Right cardiac atrium (tissue), 5 donors: Measurements from ENCODE around the gene LINC01488. TPM values are rescaled to one million over a fixed set of nuclear protein-coding genes. Genes with fewer than 3 reads are reported as not detected.

ENCODE experiments used
- ATAC-seq, 2 donors: fragments of 200-7000 bp; cut with Tn5 transposase; one replicate each; pipeline versions ENCODE4 v1.8.0 to v1.9.1; 2020; ENCODE audit warnings: moderate library complexity in 2 of 2, mild to moderate bottlenecking in 1 of 2
- DNase-seq, 3 donors: peaks; one replicate each; pipeline ENCODE4 v3.0.0-alpha.2; 2020
- H3K27ac ChIP-seq: one replicate; pipeline ENCODE4 v1.5.1; 2013; ENCODE audit warnings: mild to moderate bottlenecking, low read length, control low read depth, moderate library complexity
- H3K27me3 ChIP-seq: one replicate; pipeline ENCODE4 v1.6.1; 2013; ENCODE audit not compliant: control insufficient read depth, insufficient read depth
- H3K4me1 ChIP-seq: one replicate; pipeline ENCODE4 v1.6.1; 2013; ENCODE audit warnings: low read length; ENCODE audit not compliant: control insufficient read depth, insufficient read depth
- H3K4me3 ChIP-seq: one replicate; pipeline ENCODE4 v1.5.1; 2013; ENCODE audit warnings: low read length, control low read depth
- H3K9me3 ChIP-seq: one replicate; pipeline ENCODE4 v1.6.1; 2013; ENCODE audit warnings: low read length; ENCODE audit not compliant: control insufficient read depth
- WGBS: extraction: QIAGEN DNeasy Blood & Tissue Kit; methylation state at CpG from one replicate; pipeline ENCODE4 v1.1.7; 2013; 5-methylcytosine and 5-hydroxymethylcytosine counted together
- intact Hi-C, 4 donors: fragments of 100-400 bp; cut with DNase I; formaldehyde crosslinking; loops; one replicate each; pipeline versions ENCODE4 v1.11.0 to v1.14.0; 2022 to 2023
- polyA plus RNA-seq: library from polyadenylated mRNA; stranded (reverse); fragments of 200-250 nt; gene quantifications from one replicate; pipeline ENCODE4 v1.2.3, GENCODE V29; 2013
- total RNA-seq, 4 donors: library from RNA; stranded (reverse); fragmentation: NEBNext Ultra II Directional; extraction: Animal tissue kit (Norgen Biotek cat#: 25700); gene quantifications; one replicate each; pipeline ENCODE4 v1.2.1, GENCODE V29; 2021
- donor health status: healthy with polysubstance abuse.
- donor health status: DM: no; HTN: yes; CAD: no.
- donor health status: DM: no; HTN: no; CAD: no.
- donor health status: DM: no; HTN: yes; CAD: no; lungs with severe emphysema.
- donor health status: DM: yes; HTN: yes; CAD: no.

Gene LINC01488
- total and polyA plus RNA-seq, 5 donors = 0.14 to 0.17 (median 0.16) TPM; not detected in 2

DNA sequence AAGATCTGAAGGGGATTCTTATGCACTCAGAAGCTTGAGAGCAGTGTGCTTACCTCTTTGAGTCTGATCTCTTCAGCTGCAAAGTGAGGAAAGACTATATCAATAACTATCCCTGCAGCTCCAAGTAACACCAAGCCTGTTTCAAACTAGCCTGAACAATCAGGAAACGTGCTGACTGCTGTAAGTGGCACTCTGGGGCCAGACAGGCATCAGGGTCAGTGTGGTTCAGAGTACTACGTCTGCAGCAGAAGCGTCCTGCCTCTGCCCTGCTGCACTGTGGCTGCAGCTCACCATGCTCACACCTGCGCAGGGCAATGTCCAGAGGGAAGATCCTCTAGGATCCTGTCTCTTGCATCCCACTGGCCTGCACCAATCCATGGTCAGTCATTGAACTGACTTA lies 25.5 kb upstream of the LINC01488 start:
- H3K27me3 ChIP-seq = no peaks in the 10 kb centered on the region
- DNase-seq = peak in 2 of 3 donors; percentile 20 to 28
- no peak for ATAC-seq
- no peaks in the 10 kb centered on the region for H3K9me3 ChIP-seq
- H3K27ac ChIP-seq = no peak overlapping the region
- no peak overlapping the region for H3K4me3 ChIP-seq
- peaks cover 2% of the 10 kb centered on the region for H3K4me1 ChIP-seq
- intact Hi-C loops = no loop called here
- WGBS = 74% methylated on average over 4 of the region's 4 CpGs

DNA sequence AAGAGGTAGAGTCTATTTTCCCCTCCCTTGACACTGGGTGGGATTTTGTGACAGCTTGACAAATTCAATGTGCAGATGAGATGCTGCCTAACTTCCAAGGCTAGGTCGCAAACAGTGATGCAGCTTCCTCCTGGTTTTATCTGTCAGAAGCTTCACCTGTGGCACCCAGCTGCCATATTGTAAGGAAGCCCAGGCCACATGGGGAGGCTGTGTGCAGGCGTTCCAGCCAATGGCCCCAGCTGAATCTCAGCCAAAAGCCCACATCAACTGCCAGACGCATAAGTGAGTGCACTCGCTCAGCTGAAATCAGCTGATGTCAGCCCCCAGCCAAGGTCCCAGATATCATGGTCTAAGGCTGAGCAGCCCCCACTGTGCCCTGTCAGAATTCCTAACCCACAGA lies 24.8 kb upstream of the LINC01488 start:
- H3K27ac ChIP-seq = no peak overlapping the region
- intact Hi-C loops = no loop called here
- WGBS = 81% methylated on average over 4 of the region's 4 CpGs
- no peak for ATAC-seq
- H3K4me3 ChIP-seq = no peak overlapping the region
- no peaks in the 10 kb centered on the region for H3K4me1 ChIP-seq
- H3K27me3 ChIP-seq = no peaks in the 10 kb centered on the region
- peaks cover 2% of the 10 kb centered on the region for H3K9me3 ChIP-seq
- DNase-seq = peak in 2 of 3 donors; percentile 11

DNA sequence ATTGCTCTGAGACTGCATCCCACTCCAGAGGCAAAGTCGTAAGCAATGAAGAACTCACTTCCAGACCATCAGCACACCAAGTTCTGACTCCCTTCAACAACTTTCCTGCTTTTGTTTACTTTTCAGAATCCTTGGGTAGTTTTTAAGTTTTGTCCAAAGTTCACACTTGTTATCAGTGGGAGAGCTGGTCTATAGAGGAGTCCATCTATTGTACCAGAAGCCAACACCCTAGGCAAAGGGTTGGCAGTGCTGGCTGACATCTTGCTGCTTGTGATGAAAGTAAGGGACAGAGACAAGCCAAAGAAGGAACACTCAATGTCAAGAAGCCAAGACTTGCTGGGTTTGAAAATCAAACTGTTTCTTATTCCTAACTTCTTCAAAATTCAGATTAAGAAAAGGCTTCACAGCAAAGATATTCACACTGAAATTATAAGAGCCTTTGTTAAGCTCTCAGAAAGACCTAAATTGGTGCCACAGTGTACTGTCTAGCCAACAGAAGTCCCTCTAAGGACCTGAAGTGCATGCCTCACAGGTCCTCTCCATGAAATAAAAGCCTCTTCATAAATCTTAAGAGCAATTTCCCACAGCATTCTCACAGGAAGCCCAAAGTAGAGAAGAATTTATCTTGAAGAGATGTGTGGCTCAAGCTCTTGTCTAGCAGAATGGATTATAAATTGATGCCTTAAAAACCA lies 21.5 kb upstream of the LINC01488 start:
- WGBS = 63% methylated on average over 1 of the region's 1 CpG
- intact Hi-C loops = no loop called here
- no peaks in the 10 kb centered on the region for H3K4me1 ChIP-seq
- no peak overlapping the region for H3K27ac ChIP-seq
- no peaks in the 10 kb centered on the region for H3K27me3 ChIP-seq
- DNase-seq (peak in 2 of 3 donors; percentile 11 to 46), ATAC-seq (no peak)
- no peak overlapping the region for H3K4me3 ChIP-seq
- H3K9me3 ChIP-seq = peaks cover 2% of the 10 kb centered on the region

DNA sequence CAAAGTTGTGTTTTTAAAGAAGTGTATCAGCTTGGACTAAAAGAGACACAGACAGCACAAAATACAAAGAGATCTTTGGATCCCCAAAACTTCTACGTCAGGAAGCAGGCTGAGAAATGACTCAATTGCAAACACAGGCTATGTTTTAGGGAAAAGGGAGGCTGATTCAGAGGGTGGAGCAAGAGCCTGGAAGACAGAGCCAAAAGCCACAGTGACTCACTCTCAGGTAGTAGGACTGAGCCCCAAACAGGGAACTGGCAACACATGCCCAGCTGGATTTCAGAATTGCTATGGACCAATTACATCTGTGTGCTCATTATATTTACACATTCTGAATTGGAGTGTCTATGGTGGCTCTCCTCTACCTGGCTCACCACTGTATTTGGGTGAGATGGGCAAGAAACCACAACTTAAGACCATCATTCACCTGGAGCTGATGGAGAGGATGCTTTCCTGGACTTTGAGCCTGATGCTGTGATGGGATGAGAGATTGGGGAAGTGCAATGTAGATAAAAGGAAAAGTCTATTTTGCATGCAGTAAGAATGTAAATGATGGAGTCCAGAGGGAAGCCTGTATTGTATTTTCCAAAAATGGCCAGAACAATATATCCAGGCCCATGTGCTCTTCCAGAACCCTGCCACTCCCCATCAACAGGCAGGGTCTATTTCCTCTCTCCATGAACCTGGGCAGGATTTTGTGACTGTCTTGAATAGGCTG lies 20.8 kb upstream of the LINC01488 start:
- ATAC-seq (peak in 1 of 2 donors; percentile 43), DNase-seq (no peak)
- no peaks in the 10 kb centered on the region for H3K27me3 ChIP-seq
- H3K4me1 ChIP-seq = no peaks in the 10 kb centered on the region
- 69% methylated on average over 1 of the region's 1 CpG for WGBS
- peaks cover 2% of the 10 kb centered on the region for H3K9me3 ChIP-seq
- intact Hi-C loops = no loop called here
- no peak overlapping the region for H3K4me3 ChIP-seq
- no peak overlapping the region for H3K27ac ChIP-seq

DNA sequence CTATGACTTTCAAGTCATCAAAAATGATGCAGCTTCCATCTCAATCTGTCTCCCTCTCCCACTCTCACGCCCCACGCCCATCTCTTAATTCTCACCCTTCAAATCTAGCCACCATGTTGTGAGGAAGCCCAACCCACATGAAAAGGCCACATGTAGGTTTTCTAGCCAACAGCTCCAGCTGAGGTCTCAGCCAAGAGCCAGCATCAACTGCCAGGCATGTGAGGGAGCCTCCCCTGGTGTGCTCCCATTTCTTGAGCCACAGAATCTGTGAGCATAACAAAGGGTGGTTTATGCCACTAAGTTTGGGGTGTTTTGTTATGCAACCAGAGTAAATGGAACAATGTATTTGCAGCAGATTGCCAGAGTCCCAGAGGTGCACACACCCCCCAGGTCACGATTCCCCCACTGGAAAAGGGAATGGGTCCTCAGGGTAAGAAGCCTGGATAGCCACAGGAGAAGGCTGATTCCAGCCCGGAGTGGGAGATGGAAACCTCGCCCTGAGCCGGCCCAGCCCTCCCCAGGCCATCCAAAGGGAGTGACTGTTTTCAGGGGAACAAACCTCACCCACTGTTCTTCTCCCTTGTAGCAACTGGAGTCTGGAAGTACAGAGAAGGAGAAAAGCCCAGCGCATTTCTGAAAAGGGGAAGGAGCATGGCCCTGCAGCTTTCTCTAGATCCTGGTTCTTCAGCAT lies 20.0 kb upstream of the LINC01488 start:
- intact Hi-C loops = no loop called here
- peak in 1 of 3 donors; percentile 16 for DNase-seq

DNA sequence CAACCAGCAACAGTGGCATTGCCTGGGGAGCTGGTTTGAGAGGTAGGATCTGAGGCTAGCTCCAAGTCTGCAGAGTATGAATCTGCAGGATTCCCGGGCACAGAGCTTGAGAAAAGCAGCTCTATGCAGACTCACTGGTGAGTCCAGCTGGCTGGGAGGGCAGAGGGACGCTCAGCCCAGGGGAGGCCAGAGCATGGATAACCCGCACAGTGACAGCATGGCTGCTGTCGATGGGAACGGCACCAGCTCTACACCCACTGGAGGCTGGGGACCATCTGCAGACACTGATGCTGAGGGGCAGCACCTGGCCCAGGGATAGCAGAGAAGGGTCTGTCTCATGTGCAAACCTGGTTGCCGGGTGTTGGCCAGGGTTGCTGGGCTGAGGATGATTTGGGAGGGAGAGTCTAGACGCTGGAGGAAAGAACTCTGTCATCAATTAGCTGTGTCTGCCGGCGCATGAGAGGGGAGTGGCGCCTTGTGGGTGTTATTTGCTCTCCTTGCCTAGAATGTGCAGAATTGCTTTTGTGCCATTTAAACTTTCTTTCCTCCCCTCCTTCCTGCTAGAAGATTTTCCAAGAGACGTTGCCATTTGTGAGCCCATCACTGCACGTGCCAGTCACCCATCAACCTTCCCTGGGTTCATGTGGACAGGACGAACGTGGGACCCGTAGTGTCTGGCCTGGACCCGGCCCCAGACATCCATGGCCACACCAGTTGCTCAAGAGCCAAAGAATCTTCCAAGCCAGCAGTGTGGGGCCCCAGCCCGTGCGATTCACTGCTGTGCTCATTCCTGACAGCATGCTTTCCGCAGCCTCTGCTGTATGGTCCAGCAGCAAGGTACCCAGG lies 19.1 kb upstream of the LINC01488 start:
- DNase-seq = peak in 2 of 3 donors; percentile 46 to 70
- intact Hi-C loops = no loop called here
- peak; percentile 19 to 42 for ATAC-seq

More for the DNA sequence above, 20.0 kb upstream of the LINC01488 start:
- Histone ChIP-seq H3K27ac (no peak overlapping the region), H3K4me3 (no peak overlapping the region), H3K4me1 (no peaks in the 10 kb centered on the region), H3K9me3 (peaks cover 2% of the 10 kb centered on the region), H3K27me3 (no peaks in the 10 kb centered on the region)
- no peak for ATAC-seq
- WGBS = 87% methylated on average over 7 of the region's 7 CpGs

DNA sequence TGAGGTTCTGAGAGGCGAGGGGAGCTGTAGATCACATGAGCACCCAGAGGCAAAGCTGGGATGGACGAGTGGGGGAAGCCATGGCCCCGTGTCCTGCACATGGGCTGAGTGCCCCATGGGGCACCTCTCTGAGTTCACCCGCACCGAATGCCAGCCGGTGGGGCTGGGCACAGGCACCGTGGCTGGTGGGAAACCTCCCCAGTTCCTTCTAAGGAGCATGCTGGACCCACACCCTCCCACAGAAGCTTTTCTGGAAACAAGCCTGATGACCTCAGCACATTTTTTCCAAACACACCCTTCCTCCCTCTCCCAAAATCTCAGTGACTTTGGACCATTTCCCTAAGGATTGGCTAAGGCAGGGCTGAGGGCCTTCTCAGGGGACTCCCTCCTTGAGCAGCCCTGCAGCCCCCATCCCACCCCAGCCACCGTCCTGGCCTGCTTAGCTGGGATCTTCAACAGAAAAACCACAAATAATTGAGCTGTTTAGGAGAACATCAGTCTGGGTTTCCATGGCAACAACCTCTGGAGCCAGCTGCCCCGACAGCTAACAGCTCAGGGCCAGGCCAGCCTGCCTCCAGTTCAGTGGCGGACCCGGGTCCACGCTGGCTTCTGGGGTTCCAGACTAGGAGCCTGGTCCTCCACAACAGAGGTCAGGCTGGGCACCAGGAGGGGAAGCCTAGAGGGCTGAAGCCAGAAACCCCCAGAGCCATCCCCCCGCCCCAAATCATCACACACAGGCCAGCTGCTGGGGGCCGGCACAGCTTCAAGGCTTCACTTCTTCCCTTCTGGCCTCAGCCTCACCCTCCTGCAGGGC lies 18.1 kb upstream of the LINC01488 start:
- DNase-seq = peak; percentile 70 to 85 (median 82)
- no peak overlapping the region for H3K4me3 ChIP-seq
- intact Hi-C loops = no loop called here
- WGBS = 41% methylated on average over 14 of the region's 14 CpGs
- ATAC-seq = peak; percentile 72 to 85
- no peaks in the 10 kb centered on the region for H3K27me3 ChIP-seq
- H3K9me3 ChIP-seq = peaks cover 2% of the 10 kb centered on the region
- H3K4me1 ChIP-seq = no peaks in the 10 kb centered on the region
- H3K27ac ChIP-seq = peak overlapping the region; percentile 25

More for the DNA sequence above, 19.1 kb upstream of the LINC01488 start:
- H3K27me3 ChIP-seq = no peaks in the 10 kb centered on the region
- H3K27ac ChIP-seq = no peak overlapping the region
- peaks cover 2% of the 10 kb centered on the region for H3K9me3 ChIP-seq
- H3K4me1 ChIP-seq = no peaks in the 10 kb centered on the region
- H3K4me3 ChIP-seq = no peak overlapping the region
- WGBS = 66% methylated on average over 19 of the region's 19 CpGs

DNA sequence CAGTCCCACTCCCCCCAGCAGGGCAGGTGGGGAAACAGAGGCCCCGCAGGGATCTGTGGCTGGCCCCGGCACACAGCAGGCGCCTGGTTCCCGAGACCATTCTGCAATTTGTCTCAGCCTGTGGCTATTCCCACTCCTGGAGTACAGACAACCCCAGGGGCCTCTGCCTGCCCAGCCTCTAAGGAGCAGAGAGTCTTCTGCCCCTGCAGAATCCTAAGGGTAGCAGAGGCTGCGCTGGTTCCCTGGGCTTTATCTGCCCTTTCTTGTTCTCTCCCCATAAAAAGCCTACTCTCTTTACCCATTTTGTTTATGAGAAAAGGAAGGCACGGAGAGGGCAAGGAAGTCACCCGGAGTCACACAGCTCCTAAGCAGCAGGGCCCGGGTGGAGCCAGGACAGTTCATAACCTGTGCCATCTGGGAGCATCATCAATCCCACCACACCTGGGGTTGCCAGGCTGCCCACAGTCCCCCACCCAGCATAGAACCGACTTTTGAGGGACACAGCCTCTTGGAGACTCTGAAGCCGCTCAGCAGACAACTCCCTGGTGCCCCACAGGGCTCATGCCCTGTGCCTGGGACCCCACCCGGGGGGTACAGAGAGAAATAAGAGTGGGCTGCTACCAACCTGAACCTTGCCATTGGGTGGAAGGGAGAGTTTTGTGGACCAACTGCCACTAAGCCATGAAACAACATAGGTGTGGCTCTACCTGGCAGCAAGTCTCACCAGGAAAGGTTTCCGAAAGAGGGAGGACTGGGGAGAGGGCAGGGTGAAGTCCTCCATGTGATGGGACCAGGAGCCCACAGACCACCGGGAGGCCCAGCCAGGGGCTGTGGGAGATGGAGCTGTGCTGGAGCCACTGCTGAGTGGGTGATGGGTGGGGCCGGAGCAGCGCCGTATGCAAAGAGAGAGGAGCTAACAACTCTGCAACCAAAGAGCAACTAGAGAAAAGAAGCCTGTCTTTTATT lies 17.2 kb upstream of the LINC01488 start:
- Histone ChIP-seq H3K9me3 (peaks cover 2% of the 10 kb centered on the region), H3K27me3 (no peaks in the 10 kb centered on the region), H3K4me1 (no peaks in the 10 kb centered on the region), H3K4me3 (no peak overlapping the region), H3K27ac (no peak overlapping the region)
- WGBS = 83% methylated on average over 16 of the region's 16 CpGs
- peak in 1 of 3 donors; percentile 47 for DNase-seq
- intact Hi-C loops = no loop called here
- no peak for ATAC-seq

DNA sequence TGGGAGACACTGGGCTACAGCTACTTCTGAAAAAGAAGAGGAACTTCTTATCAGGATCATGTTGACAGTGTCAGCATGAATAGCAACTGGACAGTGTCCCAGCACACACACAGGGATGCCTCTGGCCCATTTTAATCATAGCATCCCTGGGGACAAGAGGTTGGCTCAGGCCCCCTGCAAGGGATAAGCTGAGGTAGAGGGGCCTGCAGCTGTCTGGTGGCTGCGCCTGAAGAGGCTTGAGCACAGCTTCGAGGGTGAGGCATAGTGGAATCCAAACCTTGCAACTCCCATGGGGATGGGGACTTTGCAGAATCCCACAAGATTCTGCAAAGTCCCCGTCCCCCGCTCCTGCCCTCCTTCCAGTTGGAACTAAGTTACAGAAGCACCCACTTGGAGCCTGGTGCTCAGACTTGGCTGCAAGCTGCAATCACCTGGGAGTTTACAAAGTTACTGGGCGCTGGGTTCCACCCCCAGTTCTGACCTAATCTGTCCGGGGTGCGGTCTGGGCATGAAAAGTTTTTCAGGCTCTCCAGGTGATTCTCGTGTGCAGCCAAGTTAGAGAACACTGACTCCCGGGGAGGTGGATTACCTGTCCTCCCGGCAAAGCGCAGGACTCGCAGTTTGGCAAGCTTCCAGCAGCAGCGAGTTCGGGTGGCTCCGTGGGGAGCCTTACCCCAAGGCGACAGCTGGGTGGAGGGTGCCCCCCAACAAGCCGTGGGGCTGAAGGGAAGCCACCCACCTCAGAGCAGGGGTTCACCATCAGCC lies 16.0 kb upstream of the LINC01488 start:
- intact Hi-C loops = no loop called here
- peak in 1 of 2 donors; percentile 39 for ATAC-seq
- peaks cover 2% of the 10 kb centered on the region for H3K9me3 ChIP-seq
- DNase-seq = peak in 2 of 3 donors; percentile 53 to 60
- H3K27ac ChIP-seq = no peak overlapping the region
- H3K27me3 ChIP-seq = no peaks in the 10 kb centered on the region
- H3K4me3 ChIP-seq = no peak overlapping the region
- 82% methylated on average over 17 of the region's 17 CpGs for WGBS
- H3K4me1 ChIP-seq = no peaks in the 10 kb centered on the region
